ENCODE results near the gene TRAF6. TPM values are rescaled to one million over a fixed set of nuclear protein-coding genes. Genes with fewer than 3 reads are reported as not detected.

Gene TRAF6
- polyA plus RNA-seq, 1 of the 3 experiments (the other 2 are of a cell fraction), result 4.3 TPM

DNA sequence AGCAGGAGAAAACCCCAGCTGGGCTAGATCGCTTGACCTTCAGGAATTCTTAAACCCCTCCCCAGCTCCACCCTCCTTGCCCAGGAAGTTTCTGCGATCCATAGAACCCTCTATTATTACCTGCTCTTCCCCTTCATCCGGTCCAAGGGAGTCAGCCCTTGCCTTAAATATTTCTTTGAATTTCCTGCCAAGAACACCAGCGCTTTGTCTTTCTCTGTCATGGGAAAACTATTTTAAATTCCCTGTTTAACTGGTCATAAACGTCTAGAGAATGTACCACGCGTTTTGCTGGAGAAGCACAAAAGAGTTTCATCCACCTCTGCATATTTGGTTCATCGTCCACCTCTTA, 496 bp upstream of the TRAF6 start:
- Histone ChIP-seq H3K36me3 (replicated peaks in 1 of 2; ENCODE audit: control insufficient read depth in 1 of 2, insufficient read depth in 2 of 2, low read length in 1 of 2) (peaks cover 0 to 4% of the 10 kb centered on the region in 2 experiments), H3K27ac (ENCODE audit: low read depth in 2 of 2, low read length in 1 of 2) (peak overlapping the region; percentile 86 to 94), H4K20me1 (ENCODE audit: insufficient read depth) (peaks cover 24% of the 10 kb centered on the region), H3K79me2 (ENCODE audit: insufficient read depth) (peaks cover 35% of the 10 kb centered on the region), H2AFZ (ENCODE audit: low read depth) (peak overlapping the region; percentile 93), H3K4me3 (ENCODE audit: low read depth in 2 of 2, low read length in 1 of 2) (peak overlapping the region; percentile 95 to 97), H3K4me1 (ENCODE audit: control insufficient read depth in 1 of 2, insufficient read depth in 2 of 2, low read depth in 1 of 2, low read length in 1 of 2) (peaks cover 3 to 11% of the 10 kb centered on the region in 2 experiments), H3F3A (replicated peaks; ENCODE audit: insufficient read depth) (peaks cover 17% of the 10 kb centered on the region), H3K4me2 (peak overlapping the region; percentile 76), H3K9me3 (no peaks in the 10 kb centered on the region), H3K27me3 (ENCODE audit: insufficient read depth) (no peaks in the 10 kb centered on the region), H3K9ac (peak overlapping the region; percentile 85), H3K9me2 (no peaks in the 10 kb centered on the region)
- no peak for TF ChIP-seq GABPA (IDR thresholded peaks at IDR 0.05; ENCODE audit: low read depth)
- TF ChIP-seq MXI1 (IDR thresholded peaks at IDR 0.05; ENCODE audit: low read depth, low read length), result no peak
- no peak for TF ChIP-seq IRF3 (IDR thresholded peaks at IDR 0.05; ENCODE audit: low read depth, low read length)
- TF ChIP-seq SMC3 (IDR thresholded peaks at IDR 0.05; ENCODE audit: low read depth, low read length), result no peak
- TF ChIP-seq NRF1 (IDR thresholded peaks at IDR 0.05; ENCODE audit: low read depth, low read length), result no peak
- no peak for TF ChIP-seq EP300 (IDR thresholded peaks at IDR 0.05; ENCODE audit: borderline replicate concordance in 1 of 2, low read depth in 1 of 2, low read length in 1 of 2)
- no peak for TF ChIP-seq RCOR1 (IDR thresholded peaks at IDR 0.05; ENCODE audit: low read length)
- no peak for TF ChIP-seq USF2 (IDR thresholded peaks at IDR 0.05; ENCODE audit: borderline replicate concordance, low read depth, low read length)
- no peak for TF ChIP-seq GATA2 (CRISPR knock-in tag; IDR thresholded peaks at IDR 0.05)
- TF ChIP-seq SIN3A (IDR thresholded peaks at IDR 0.05; ENCODE audit: borderline replicate concordance, low read depth, low read length), result no peak
- TF ChIP-seq YY1 (IDR thresholded peaks at IDR 0.05; ENCODE audit: low read depth), result no peak
- TF ChIP-seq TAF1 (IDR thresholded peaks at IDR 0.05; ENCODE audit: borderline replicate concordance, low read depth, low read length), result no peak
- TF ChIP-seq TEAD4 (IDR thresholded peaks at IDR 0.05; ENCODE audit: borderline replicate concordance, insufficient read depth), result no peak
- no peak for TF ChIP-seq TCF12 (IDR thresholded peaks at IDR 0.05)
- no peak for TF ChIP-seq EZH2phosphoT487 (IDR thresholded peaks at IDR 0.05; ENCODE audit: borderline replicate concordance, low read depth)
- CTCF ChIA-PET, result interaction anchor here (0.6 to 3.5 kb wide), 27 partner anchors 9 to 945 kb away, joined by 3 to 21 read pairs (median 4); no protein-coding TSS in a partner anchor
- no peak for DNase-seq
- POLR2A ChIA-PET, result interaction anchor here (0.6 to 1.0 kb wide), 3 partner anchors 54 to 236 kb away, joined by 3 to 5 read pairs (median 3); no protein-coding TSS in a partner anchor
- 17% methylated on average over 8 of the region's 8 CpGs for WGBS (ENCODE audit: low lambda C conversion rate)

DNA sequence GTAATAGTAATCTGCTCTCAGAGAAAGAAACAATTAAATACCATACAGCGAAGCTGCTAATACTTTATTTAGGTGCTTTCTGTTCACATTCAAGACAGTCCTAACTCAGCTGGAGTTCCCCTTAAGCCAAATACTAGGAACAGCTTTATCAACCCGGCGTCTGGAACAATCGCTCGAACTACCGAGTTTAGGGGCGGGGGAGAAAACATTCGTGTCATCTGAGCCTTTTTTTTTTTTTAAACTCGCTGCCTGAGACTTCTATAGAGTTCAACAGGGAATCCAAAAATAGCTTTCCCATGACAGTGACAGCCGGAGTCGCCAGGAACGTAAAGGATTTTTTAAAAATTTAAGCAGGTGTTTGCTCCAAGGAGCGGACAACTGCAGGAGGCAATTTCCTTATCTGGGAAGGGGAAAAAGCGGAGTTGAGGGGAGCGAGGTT, 852 bp downstream of the TRAF6 start:
- H3K27ac ChIP-seq (ENCODE audit: low read depth in 2 of 2, low read length in 1 of 2), result peak overlapping the region; percentile 86 to 94
- H3K27me3 ChIP-seq (ENCODE audit: insufficient read depth), result no peaks in the 10 kb centered on the region
- 1% methylated on average over 15 of the region's 15 CpGs for WGBS (ENCODE audit: low lambda C conversion rate)
- TF ChIP-seq EP300 (IDR thresholded peaks at IDR 0.05; ENCODE audit: borderline replicate concordance in 1 of 2, low read depth in 1 of 2, low read length in 1 of 2), result no peak
- peak overlapping the region; percentile 76 for H3K4me2 ChIP-seq
- H4K20me1 ChIP-seq (ENCODE audit: insufficient read depth), result peaks cover 24% of the 10 kb centered on the region
- H3K9me3 ChIP-seq, result no peaks in the 10 kb centered on the region
- peak overlapping the region; percentile 85 for H3K9ac ChIP-seq
- H3K4me3 ChIP-seq (ENCODE audit: low read depth in 2 of 2, low read length in 1 of 2), result peak overlapping the region; percentile 95 to 97
- peaks cover 48% of the 10 kb centered on the region for H3K79me2 ChIP-seq (ENCODE audit: insufficient read depth)
- peaks cover 3 to 11% of the 10 kb centered on the region in 2 experiments for H3K4me1 ChIP-seq (ENCODE audit: control insufficient read depth in 1 of 2, insufficient read depth in 2 of 2, low read depth in 1 of 2, low read length in 1 of 2)
- H2AFZ ChIP-seq (ENCODE audit: low read depth), result peak overlapping the region; percentile 93; the same call in 1 of the 2 replicates
- CTCF ChIA-PET, result interaction anchor here (0.7 to 3.5 kb wide), 10 partner anchors 10 to 687 kb away, joined by 3 to 21 read pairs (median 4); no protein-coding TSS in a partner anchor
- DNase-seq, result peak; percentile 34
- no peaks in the 10 kb centered on the region for H3K9me2 ChIP-seq
- H3K36me3 ChIP-seq (replicated peaks in 1 of 2; ENCODE audit: control insufficient read depth in 1 of 2, insufficient read depth in 2 of 2, low read length in 1 of 2), result peaks cover 4 to 7% of the 10 kb centered on the region in 2 experiments
- POLR2A ChIA-PET, result interaction anchor here (1.5 kb wide), 1 partner anchor 31 kb away, joined by 3 read pairs; no protein-coding TSS in a partner anchor
- H3F3A ChIP-seq (replicated peaks; ENCODE audit: insufficient read depth), result peaks cover 17% of the 10 kb centered on the region

All from SK-N-SH (cell line).